Fibroblast of skin of abdomen (primary cell): ENCODE data around the gene PAGE2B. TPM values are rescaled to one million over a fixed set of nuclear protein-coding genes. Genes with fewer than 3 reads are reported as not detected.
A peak's percentile ranks its signal among the peaks of the same experiment; 100 is the strongest.
"Not testable (repeated sequence)": the region's sequence is repeated elsewhere in the genome, so short reads cannot be mapped to it uniquely, and the experiment has no call there.

Experiments used
- DNase-seq: peaks from one replicate; pipeline ENCODE4 v3.0.0-alpha.2; 2013
- polyA plus RNA-seq, 2 experiments: library from polyadenylated mRNA; unstranded; fragments of 120-200 nt; gene quantifications; one replicate each; pipeline ENCODE4 v1.2.1, GENCODE V29; 2013; ENCODE audit not compliant: insufficient read length in 2 of 2

The PAGE2B gene, protein sequence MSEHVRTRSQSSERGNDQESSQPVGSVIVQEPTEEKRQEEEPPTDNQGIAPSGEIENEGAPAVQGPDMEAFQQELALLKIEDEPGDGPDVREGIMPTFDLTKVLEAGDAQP
- not detected for polyA plus RNA-seq (2013, experiment 1 of 2; ENCODE audit: insufficient read length)
- polyA plus RNA-seq (2013, experiment 2 of 2; ENCODE audit: insufficient read length): not detected

DNA sequence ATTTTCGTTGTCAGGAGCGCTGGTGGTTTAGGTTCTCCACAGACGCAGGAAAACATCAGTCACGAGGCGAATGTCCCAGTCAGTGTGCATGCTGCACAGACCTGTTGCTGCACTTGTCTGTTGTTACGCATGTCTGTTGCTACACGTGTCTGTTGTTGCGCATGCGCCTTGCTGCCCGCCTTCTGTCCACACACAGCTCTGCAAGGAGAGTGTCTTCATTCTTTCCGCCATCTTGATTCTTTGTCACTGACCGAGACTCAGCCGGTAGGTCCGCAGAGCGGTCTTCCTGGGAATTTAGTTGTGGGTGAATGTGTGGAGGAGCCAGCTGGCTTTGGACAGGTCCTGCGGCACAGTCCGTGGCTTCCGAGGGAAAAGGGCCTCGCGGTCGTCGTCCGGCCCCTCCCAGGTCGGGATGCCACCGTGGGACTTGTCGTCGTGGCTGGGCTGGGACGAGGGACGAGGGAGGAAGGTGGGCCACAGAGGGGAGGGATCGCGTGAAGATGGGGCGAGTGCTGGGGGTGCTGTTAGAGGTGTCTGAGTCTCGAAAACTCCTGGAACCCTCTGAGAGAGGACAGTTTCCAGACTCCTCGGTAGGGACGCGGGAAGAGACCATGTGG is at the start of gene PAGE2B:
PAGE2B (plus strand) TSS at position 180 of the 617 bp plus-strand sequence. CDS start 1,012 bp downstream, outside the sequence.
- no peak for DNase-seq

- DNase-seq: no peak
Observed at GRCh38 chrX:55026143-55026542, 48.7 kb upstream of the PAGE2B start.

GRCh38 chrX:55026840-55027239 is 48.0 kb upstream of the PAGE2B start:
- DNase-seq: no peak

DNA sequence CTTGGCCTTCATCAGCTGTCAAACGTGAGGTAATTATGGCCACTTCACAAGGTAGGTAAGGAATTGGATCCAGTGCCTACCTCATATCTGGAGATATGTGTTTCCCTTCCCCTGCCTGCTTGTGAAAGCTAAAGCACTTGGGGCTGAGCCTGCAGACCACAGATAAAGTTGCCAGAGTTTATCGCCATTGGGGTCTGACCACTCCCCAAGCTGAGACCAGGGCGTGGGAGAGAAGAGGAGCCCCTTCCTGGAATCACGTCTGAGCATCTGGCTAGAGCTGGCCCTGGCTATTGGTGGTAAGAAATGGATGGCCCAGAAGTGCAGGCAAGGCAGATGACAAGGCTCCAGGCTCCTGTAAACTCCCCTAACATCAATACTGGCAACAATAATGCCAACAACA is 46.8 kb upstream of the PAGE2B start:
- no peak for DNase-seq

DNA sequence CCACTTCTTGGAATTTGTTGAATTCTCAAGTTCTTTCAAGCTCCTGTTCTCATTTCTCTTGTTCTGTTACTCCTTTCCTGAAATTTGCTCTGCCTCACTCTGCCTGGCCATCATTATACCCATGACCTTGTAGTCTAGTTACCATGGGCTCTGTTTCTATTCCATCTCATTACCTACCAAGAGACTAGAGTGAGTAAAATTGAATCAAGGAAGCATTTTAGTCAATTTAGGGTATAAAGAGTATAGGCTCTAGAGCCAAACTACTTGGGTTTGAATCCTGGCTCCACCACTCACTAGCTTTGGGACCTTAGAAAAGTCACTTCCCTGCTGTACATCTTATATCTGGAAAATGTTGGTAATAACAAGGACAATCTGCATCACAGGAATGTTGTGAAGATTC is 46.2 kb upstream of the PAGE2B start:
- no peak for DNase-seq

DNA sequence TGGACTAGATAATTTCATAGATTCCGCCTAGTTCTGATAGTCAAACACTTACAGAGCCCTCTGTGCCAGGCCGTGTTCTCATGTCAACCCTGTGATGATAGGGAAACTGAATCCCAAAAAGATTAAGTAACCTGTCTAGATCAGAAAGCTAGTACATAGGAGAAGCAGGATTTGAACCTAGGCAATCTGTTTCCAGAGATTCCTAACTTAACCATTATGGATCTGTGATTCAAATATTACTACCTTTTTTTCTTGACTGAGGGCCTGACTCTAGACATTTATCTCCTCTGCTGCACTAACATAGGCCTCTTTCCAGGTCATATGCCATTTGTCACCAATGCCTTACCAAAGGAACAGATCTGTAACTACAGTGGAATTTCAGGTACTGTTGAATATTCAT is 45.5 kb upstream of the PAGE2B start:
- DNase-seq: no peak

DNA sequence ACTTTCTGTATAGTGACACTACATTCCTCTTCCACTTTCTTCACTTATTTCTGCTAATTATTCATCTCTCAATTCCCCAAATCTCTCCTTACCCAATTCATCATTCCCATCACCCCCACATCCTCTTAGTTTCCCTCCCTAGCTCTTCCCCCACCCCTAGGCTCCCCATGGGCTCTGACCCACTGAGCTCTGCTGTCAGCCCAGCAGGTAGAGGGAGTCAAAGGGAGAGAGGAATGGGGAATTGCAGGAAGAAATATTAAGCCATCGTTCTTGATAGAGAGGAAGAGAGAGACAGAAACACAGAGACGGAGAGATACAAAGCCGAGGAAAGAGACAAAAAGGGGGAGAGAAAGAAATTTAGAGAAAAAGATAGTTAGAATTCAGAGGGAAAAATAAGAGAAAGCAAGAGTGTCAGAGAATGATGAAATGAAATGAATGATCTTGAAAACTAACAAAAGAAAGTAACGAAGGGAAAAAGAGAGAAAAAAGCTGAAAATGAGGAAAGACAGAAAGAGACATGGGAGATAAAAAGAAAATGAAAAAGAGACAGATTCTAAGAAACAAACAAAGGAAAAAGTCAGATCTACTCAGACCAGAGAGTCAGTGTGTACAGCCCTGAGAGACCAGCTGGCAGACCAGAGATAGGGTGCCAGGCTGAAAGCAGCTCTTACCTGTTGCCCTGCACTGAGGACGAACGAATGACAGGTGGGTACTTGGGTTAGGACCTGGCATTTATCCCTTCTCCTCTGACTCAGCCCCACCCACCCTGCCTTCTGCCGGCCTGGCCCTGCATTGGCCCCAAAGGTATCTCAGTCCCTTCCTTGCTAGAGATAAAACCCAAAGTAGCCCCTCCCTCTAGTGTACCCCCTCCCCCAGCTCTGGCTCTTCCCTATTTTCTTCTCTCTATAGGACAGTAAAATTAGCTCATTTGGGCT is 44.3 kb upstream of the PAGE2B start, which contains the start of gene ALAS2:
ALAS2 (minus strand) TSS at position 707 of the 935 bp plus-strand sequence. CDS start 4,977 bp downstream, outside the sequence.
- DNase-seq: no peak

- DNase-seq: no peak
Observed at GRCh38 chrX:55033429-55033828, 41.4 kb upstream of the PAGE2B start.

DNA sequence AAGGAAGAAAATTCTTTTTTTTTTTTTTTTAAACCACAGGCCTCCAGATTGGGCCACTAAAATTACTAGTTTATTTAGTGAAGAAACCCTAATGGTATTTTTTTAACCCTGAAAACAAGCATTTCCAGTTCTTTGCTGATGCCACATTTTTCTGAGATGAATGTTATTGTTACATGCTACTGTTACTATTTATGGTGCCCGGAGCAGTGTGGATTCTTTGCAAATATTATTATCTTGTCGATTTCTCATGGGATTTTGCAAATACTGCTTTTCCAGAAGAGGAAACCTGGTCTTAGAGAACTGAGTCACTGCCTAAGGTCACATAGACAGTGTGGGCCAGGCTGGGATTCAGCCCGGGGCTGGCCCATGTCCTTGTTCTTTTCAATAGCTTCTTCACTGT is 35.4 kb upstream of the PAGE2B start:
- DNase-seq: no peak

GRCh38 chrX:55041514-55041913 is 33.3 kb upstream of the PAGE2B start:
- no peak for DNase-seq

DNA sequence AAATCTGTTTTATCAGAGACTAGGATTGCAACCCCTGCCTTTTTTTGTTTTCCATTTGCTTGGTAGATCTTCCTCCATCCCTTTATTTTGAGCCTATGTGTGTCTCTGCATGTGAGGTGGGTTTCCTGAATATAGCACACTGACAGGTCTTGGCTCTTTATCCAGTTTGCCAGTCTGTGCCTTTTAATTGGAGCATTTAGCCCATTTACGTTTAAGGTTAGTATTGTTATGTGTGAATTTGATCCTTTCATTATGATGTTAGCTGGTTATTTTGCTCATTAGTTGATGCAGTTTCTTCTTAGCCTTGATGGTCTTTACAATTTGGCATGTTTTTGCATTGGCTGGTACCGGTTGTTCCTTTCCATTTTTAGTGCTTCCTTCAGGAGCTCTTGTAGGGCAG is 24.2 kb upstream of the PAGE2B start:
- not testable (repeated sequence) for DNase-seq

- peak; percentile 40 for DNase-seq
Observed at GRCh38 chrX:55056820-55057674, 17.8 kb upstream of the PAGE2B start.

DNA sequence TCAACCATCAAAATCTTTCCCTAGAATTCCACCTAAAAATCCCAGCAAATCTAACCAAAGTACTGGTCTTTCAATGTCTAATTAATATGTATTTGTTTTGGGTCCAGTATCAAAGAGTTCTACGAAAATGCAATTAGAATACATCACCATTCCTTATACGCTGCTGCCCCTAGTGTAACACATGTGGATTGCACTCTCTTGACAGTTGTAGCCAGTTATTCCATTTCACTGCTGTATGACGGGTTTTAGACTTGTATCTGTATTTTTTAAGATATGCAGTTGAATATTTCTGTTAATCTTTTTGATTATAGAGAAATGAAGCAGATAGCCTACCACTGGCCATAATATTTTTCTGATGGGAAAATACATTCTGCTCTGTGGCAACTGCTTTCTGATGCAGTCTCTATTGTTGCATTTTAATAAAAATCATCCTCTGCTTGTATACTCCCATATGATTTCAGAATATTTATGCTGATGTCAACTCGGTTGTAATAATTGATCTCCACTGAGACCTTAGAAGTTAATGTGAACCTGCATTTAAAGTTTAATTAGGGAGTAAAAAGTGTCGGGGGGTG is 17.1 kb upstream of the PAGE2B start:
- DNase-seq: peak; percentile 5

DNA sequence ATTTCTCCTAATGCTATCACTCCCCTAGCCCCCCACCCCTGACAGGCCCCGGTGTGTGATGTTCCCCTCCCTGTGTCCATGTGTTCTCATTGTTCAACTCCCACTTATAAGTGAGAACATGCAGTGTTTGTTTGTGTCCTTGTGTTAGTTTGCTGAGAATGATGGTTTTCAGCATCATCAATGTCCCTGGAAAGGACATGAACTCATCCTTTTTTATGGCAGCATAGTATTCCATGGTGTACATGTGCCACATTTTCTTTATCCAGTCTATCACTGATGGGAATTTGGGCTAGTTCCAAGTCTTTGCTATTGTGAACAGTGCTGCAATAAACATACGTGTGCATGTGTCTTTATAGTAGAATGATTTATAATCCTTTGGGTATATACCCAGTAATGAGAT is 7.7 kb upstream of the PAGE2B start:
- not testable (repeated sequence) for DNase-seq

DNA sequence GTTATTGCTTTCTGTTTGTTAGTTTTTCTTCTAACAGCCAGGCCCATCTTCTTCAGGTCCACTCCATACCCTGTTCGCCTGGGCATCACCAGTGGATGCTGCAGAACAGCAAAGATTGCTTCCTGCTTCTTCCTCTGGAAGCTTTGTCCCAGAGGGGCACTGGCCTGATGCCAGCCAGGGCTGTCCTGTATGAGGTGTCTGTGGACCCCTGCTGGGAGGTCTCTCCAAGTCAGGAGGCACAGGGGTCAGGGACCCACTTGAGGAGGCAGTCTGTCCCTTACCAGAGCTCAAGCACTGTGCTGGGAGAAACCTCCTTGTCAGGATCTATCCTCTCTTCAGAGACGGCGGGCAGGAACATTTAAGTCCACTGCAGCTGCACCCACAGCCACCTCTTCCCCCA is 2.5 kb upstream of the PAGE2B start:
- no peak for DNase-seq

- DNase-seq: no peak
Observed at GRCh38 chrX:55088795-55089489, 14.1 kb downstream of the PAGE2B start, which contains the start of gene PAGE2. TSS of gene PAGE2 (plus strand) at chrX:55089018. CDS start at chrX:55090021, 1,003 bp downstream.

GRCh38 chrX:55098691-55099090 is 23.9 kb downstream of the PAGE2B start:
- no peak for DNase-seq

DNA sequence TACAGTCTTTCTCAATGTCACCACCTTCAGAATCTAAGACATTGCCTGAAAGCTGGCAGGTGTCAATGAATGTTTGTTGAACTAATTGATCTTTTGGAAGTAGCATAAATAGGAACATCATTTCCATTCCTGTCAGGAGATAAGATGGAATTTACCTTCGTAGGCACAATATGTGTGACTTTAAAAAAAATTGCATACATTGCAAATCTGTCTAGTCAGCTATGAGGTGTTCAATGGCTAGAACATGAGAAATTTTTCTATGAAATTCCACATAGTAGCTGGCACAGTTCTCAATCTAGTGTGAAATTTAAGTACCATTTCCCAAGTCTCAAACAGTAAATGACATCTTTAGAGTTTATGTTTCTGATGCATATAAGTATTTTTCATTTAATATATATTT is 24.3 kb downstream of the PAGE2B start:
- DNase-seq: no peak

DNA sequence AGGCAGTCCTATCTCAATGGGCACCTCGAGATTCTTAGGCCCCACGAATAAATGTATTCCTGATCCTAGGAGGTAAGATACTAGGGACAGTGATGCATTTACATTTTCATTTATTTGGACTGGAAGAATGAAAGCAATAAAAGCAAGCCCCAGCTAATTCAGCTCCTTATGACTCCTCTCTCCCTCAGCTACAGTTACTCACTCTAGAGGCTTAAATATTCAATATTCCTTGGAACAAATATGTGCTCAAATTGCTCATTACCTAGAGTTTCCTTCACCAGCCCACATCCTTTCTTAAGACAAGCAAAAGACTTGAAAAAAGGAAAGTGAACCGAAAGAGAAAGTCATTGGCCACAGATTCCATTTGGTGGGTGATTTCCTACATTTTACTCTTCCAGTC is 27.9 kb downstream of the PAGE2B start:
- DNase-seq: no peak

DNA sequence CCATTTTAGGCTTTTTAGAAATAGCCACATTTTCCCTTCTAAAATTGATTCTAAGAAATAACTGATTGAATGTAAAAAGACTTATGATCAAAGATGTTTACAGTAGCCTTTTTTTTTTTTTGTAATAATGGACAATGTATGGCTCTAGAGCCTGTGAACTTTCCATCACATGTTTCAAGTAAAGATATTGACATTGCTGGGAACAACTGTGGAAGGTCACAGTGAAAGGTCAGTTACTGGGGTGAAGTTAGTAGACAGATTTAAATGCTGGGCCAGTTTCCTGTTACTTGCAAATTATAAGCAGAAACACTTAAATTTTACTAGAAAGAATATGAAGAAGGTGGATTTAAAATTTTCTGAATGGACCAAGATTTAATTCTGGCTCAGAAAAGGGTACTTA is 32.4 kb downstream of the PAGE2B start:
- DNase-seq: no peak

DNA sequence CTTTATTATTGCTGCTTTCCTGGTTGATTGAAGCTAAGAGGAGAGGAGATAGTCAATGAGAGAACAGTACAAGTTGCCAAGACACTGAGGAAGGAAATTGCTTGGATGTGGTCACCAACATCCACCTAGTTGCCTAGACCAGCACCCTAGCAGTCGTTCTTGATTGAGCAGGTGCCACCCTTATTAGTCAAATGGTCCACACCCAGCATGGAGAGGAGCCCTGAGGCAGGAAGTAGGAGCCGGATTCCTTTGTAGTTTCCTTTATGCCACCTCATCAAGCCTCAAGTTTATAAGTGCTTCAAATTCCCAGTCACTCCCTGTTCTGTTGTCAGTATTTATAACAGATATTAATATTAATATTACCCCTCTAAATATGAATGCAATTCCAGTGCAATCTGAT is 33.1 kb downstream of the PAGE2B start:
- no peak for DNase-seq
